HG02798 (cell line): ENCODE data around the gene PLEKHG3.

Experiments used
- ATAC-seq: cut with Tn5 transposase; IDR thresholded peaks from one replicate; pipeline ENCODE4 v1.9.1; 2021; ENCODE audit warnings: mild to moderate bottlenecking; ENCODE audit not compliant: unreplicated experiment, poor library complexity

Gene PLEKHG3

GRCh38 chr14:64799555-64799954, 95.3 kb downstream of the PLEKHG3 start:
- ATAC-seq, result no peak
